PFSK-1 (cell line): Measurements from ENCODE around the gene NDUFB5.

ENCODE experiments used
- FOXP2 ChIP-seq: optimal IDR thresholded peaks from 2 replicates; pipeline ENCODE3; 2011; ENCODE audit warnings: borderline replicate concordance, control low read depth, inconsistent platforms; ENCODE audit not compliant: insufficient read depth; ENCODE audit errors: extremely low read length, extremely low read depth
- POLR2AphosphoS5 ChIP-seq: IDR thresholded peaks from 2 replicates; pipeline ENCODE4 v1.6.1; 2012; ENCODE audit warnings: low read depth, mild to moderate bottlenecking, control low read depth, low read length, moderate library complexity
- SIN3A ChIP-seq: IDR thresholded peaks from 2 replicates; pipeline ENCODE4 v1.6.1; 2012; ENCODE audit warnings: mild to moderate bottlenecking, low read length, moderate library complexity, borderline replicate concordance; ENCODE audit not compliant: insufficient read depth
- TAF1 ChIP-seq: IDR thresholded peaks from 2 replicates; pipeline ENCODE4 v1.6.1; 2012; ENCODE audit warnings: low read length, control low read depth, borderline replicate concordance; ENCODE audit not compliant: insufficient read depth
- TF ChIP-seq, protein P1 (sequence below), 2 experiments: IDR thresholded peaks; 2 replicates each; pipeline versions ENCODE4 v1.6.1 to v1.8.0; 2011 to 2012; ENCODE audit warnings: low read depth in 2 of 2, low read length in 2 of 2, control low read depth in 1 of 2, inconsistent platforms in 1 of 2, mild to moderate bottlenecking in 1 of 2, moderate library complexity in 1 of 2; ENCODE audit not compliant: insufficient read depth in 1 of 2

Gene NDUFB5

GRCh38 chr3:179653096-179653797 lies 48.7 kb downstream of the NDUFB5 start:
- TF ChIP-seq, protein P1, sequence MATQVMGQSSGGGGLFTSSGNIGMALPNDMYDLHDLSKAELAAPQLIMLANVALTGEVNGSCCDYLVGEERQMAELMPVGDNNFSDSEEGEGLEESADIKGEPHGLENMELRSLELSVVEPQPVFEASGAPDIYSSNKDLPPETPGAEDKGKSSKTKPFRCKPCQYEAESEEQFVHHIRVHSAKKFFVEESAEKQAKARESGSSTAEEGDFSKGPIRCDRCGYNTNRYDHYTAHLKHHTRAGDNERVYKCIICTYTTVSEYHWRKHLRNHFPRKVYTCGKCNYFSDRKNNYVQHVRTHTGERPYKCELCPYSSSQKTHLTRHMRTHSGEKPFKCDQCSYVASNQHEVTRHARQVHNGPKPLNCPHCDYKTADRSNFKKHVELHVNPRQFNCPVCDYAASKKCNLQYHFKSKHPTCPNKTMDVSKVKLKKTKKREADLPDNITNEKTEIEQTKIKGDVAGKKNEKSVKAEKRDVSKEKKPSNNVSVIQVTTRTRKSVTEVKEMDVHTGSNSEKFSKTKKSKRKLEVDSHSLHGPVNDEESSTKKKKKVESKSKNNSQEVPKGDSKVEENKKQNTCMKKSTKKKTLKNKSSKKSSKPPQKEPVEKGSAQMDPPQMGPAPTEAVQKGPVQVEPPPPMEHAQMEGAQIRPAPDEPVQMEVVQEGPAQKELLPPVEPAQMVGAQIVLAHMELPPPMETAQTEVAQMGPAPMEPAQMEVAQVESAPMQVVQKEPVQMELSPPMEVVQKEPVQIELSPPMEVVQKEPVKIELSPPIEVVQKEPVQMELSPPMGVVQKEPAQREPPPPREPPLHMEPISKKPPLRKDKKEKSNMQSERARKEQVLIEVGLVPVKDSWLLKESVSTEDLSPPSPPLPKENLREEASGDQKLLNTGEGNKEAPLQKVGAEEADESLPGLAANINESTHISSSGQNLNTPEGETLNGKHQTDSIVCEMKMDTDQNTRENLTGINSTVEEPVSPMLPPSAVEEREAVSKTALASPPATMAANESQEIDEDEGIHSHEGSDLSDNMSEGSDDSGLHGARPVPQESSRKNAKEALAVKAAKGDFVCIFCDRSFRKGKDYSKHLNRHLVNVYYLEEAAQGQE (IDR thresholded peaks at IDR 0.05; ENCODE audit: insufficient read depth in 1 of 2, low read depth in 2 of 2, low read length in 2 of 2), result no peak
- TF ChIP-seq POLR2AphosphoS5, result no peak; the same call in 1 of the 2 replicates
- TF ChIP-seq FOXP2, result no peak
- TF ChIP-seq SIN3A, result no peak
- TF ChIP-seq TAF1, result no peak; the same call in 1 of the 2 replicates

- TF ChIP-seq TAF1 (no peak), FOXP2 (no peak), POLR2AphosphoS5 (no peak), SIN3A (no peak)
- TF ChIP-seq, protein P1 (IDR thresholded peaks at IDR 0.05; ENCODE audit: insufficient read depth in 1 of 2, low read depth in 2 of 2, low read length in 2 of 2), result no peak
Observed at GRCh38 chr3:179655236-179655635, 50.6 kb downstream of the NDUFB5 start.

DNA sequence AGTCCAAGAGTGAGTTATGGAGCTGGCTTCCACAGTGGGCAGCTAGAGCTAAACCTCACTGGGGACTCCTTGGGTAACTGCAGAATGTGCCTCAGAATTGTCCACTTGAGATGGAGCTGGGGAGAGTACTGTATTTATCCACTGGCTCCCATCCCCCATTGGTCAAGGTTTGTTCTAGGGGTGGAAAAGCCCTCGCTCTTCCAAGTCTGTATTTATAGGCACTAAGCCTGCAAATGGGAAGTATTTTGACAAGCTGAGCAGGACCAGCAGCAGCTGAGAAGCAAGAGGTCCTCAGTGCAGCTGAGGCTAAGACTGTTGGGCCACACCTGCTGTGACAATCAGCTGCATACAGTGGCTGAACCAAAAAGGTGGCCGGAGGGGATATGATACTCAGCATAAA lies 54.0 kb downstream of the NDUFB5 start:
- TF ChIP-seq FOXP2, result no peak
- TF ChIP-seq, protein P1 (IDR thresholded peaks at IDR 0.05; ENCODE audit: insufficient read depth in 1 of 2, low read depth in 2 of 2, low read length in 2 of 2), result no peak
- no peak for TF ChIP-seq TAF1
- TF ChIP-seq SIN3A, result no peak
- TF ChIP-seq POLR2AphosphoS5, result no peak

DNA sequence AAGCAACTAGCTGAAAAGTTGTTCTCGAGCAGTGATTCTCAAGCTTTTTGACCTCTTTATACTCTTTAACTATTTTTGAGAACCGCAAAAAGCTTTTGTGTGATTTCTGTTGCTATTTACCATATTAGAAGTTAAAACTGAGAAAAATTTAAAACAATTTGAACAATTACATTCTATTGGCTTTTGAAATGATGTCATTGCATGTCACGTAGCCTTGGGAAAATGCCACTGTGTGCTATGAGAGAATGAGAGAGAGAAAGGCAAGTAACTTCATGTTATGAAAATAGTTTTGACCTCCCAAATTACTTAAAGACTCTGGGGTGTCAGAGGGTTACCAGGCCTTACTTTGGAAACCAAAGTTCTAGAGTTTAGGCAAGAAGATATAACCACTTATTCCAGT lies 56.3 kb downstream of the NDUFB5 start:
- TF ChIP-seq, protein P1 (IDR thresholded peaks at IDR 0.05; ENCODE audit: insufficient read depth in 1 of 2, low read depth in 2 of 2, low read length in 2 of 2), result no peak
- TF ChIP-seq SIN3A, result no peak
- no peak for TF ChIP-seq FOXP2
- TF ChIP-seq POLR2AphosphoS5, result no peak
- TF ChIP-seq TAF1, result no peak

GRCh38 chr3:179661777-179662176 lies 57.2 kb downstream of the NDUFB5 start:
- no peak for TF ChIP-seq FOXP2
